ENCODE data around the gene KIAA1671.

The KIAA1671 gene

GRCh38 chr22:24926849-24927579 is 25.5 kb upstream of the KIAA1671 start:
- in situ Hi-C loops (cut with HindIII; ENCODE audit: low pct_ligation_motif_present, low sequenced_read_pairs): no loop called here
- Histone ChIP-seq H3K36me3 (replicated peaks) (no peaks in the 10 kb centered on the region), H3K27ac (no peak overlapping the region), H3K27me3 (replicated peaks) (no peaks in the 10 kb centered on the region), H3K4me3 (ENCODE audit: low read depth, low read length) (no peak overlapping the region)
- peak; percentile 40 for DNase-seq
- TF ChIP-seq CTCF (IDR thresholded peaks at IDR 0.05; ENCODE audit: low read depth, low read length, missing control alignments): no peak

- in situ Hi-C loops (cut with HindIII; ENCODE audit: low pct_ligation_motif_present, low sequenced_read_pairs): no loop called here
- H3K36me3 ChIP-seq (replicated peaks): no peaks in the 10 kb centered on the region
- TF ChIP-seq CTCF (IDR thresholded peaks at IDR 0.05; ENCODE audit: low read depth, low read length, missing control alignments): no peak
- H3K4me3 ChIP-seq (ENCODE audit: low read depth, low read length): no peak overlapping the region
- no peak overlapping the region for H3K27ac ChIP-seq
- no peak for DNase-seq
- no peaks in the 10 kb centered on the region for H3K27me3 ChIP-seq (replicated peaks)
Measured at GRCh38 chr22:24928322-24928721, 24.2 kb upstream of the KIAA1671 start.

- Histone ChIP-seq H3K27ac (no peak overlapping the region), H3K27me3 (replicated peaks) (no peaks in the 10 kb centered on the region), H3K4me3 (ENCODE audit: low read depth, low read length) (no peak overlapping the region), H3K36me3 (replicated peaks) (no peaks in the 10 kb centered on the region)
- in situ Hi-C loops (cut with HindIII; ENCODE audit: low pct_ligation_motif_present, low sequenced_read_pairs): no loop called here
- DNase-seq: no peak
- TF ChIP-seq CTCF (IDR thresholded peaks at IDR 0.05; ENCODE audit: low read depth, low read length, missing control alignments): no peak
Measured at GRCh38 chr22:24930678-24931077, 21.8 kb upstream of the KIAA1671 start.

- no peak for TF ChIP-seq CTCF (IDR thresholded peaks at IDR 0.05; ENCODE audit: low read depth, low read length, missing control alignments)
- DNase-seq: no peak
- in situ Hi-C loops (cut with HindIII; ENCODE audit: low pct_ligation_motif_present, low sequenced_read_pairs): no loop called here
- Histone ChIP-seq H3K4me3 (ENCODE audit: low read depth, low read length) (no peak overlapping the region), H3K36me3 (replicated peaks) (no peaks in the 10 kb centered on the region), H3K27ac (no peak overlapping the region), H3K27me3 (replicated peaks) (no peaks in the 10 kb centered on the region)
Measured at GRCh38 chr22:24935771-24936483, 16.6 kb upstream of the KIAA1671 start.

- H3K36me3 ChIP-seq (replicated peaks): no peaks in the 10 kb centered on the region
- no peak overlapping the region for H3K27ac ChIP-seq
- TF ChIP-seq CTCF (IDR thresholded peaks at IDR 0.05; ENCODE audit: low read depth, low read length, missing control alignments): peak; percentile 65
- peak; percentile 44 for DNase-seq
- no peak overlapping the region for H3K4me3 ChIP-seq (ENCODE audit: low read depth, low read length)
- in situ Hi-C loops (cut with HindIII; ENCODE audit: low pct_ligation_motif_present, low sequenced_read_pairs): no loop called here
- H3K27me3 ChIP-seq (replicated peaks): no peaks in the 10 kb centered on the region
Measured at GRCh38 chr22:24937114-24937513, 15.4 kb upstream of the KIAA1671 start.

Measured in brain microvascular endothelial cell (primary cell).